T-cell (primary cell): Measurements from ENCODE around the gene ASCC2. TPM values are rescaled to one million over a fixed set of nuclear protein-coding genes. Genes with fewer than 3 reads are reported as not detected.
"Not testable (repeated sequence)": the region's sequence is repeated elsewhere in the genome, so short reads cannot be mapped to it uniquely, and the experiment has no call there.

ENCODE experiments used
- ATAC-seq, 4 experiments: fragments of 200-7000 bp in 3 of 4; fragments of 150-1000 bp in 1 of 4; cut with Tn5 transposase; replicated peaks in 1 of 4; 1 replicate in 3 of 4; 2 replicates in 1 of 4; pipeline ENCODE4 v1.10.0; 2021; ENCODE audit warnings: moderate library complexity in 3 of 4, mild to moderate bottlenecking in 2 of 4, moderate number of reproducible peaks in 1 of 4
- CTCF ChIA-PET, 2 donors: fragments of 300-600 bp; sonication (Branson Sonifier 250); formaldehyde crosslinking; loops; one replicate each; lab custom pipeline; 2022; ENCODE audit warnings: antibody characterized with exemption in 2 of 2; lab: Charles Lee
- POLR2A ChIA-PET, 2 donors: fragments of 300-600 bp; sonication (Branson Sonifier 250); formaldehyde crosslinking; loops; one replicate each; lab custom pipeline; 2022; ENCODE audit warnings: antibody characterized with exemption in 2 of 2; lab: Charles Lee
- DNase-seq, 35 experiments: peaks; one replicate each; pipeline versions ENCODE4 v3.0.0 to v3.0.0-alpha.2; 2013 to 2023
- H3K27ac ChIP-seq: one replicate; pipeline ENCODE4 v1.5.1; 2013; ENCODE audit warnings: low read length
- H3K27me3 ChIP-seq, 2 experiments: replicated peaks in 1 of 2; 1 replicate in 1 of 2; 2 replicates in 1 of 2; pipeline versions ENCODE4 v1.6.1 to v1.7.0; 2013; ENCODE audit warnings: low read length in 1 of 2, mixed read lengths in 1 of 2; ENCODE audit not compliant: control insufficient read depth in 2 of 2, insufficient read depth in 2 of 2; ENCODE audit errors: extremely low read depth in 1 of 2
- H3K36me3 ChIP-seq, 2 donors: 1 replicate in 1 of 2; 2 replicates in 1 of 2; pipeline versions ENCODE4 v1.6.1 to v1.7.0; 2013; ENCODE audit warnings: low read length in 1 of 2; ENCODE audit not compliant: control insufficient read depth in 2 of 2, insufficient read depth in 1 of 2; ENCODE audit errors: extremely low read depth in 1 of 2
- H3K4me1 ChIP-seq, 2 experiments: 1 replicate in 1 of 2; 2 replicates in 1 of 2; pipeline versions ENCODE4 v1.6.1 to v1.7.0; 2013; ENCODE audit warnings: low read length in 2 of 2, mixed read lengths in 1 of 2; ENCODE audit not compliant: insufficient read depth in 2 of 2, control insufficient read depth in 1 of 2; ENCODE audit errors: extremely low read depth in 1 of 2
- H3K4me3 ChIP-seq, 2 donors: 1 replicate in 1 of 2; 2 replicates in 1 of 2; pipeline versions ENCODE4 v1.5.1 to v1.7.0; 2013; ENCODE audit warnings: mild to moderate bottlenecking in 2 of 2, low read length in 1 of 2, moderate library complexity in 1 of 2; ENCODE audit not compliant: control insufficient read depth in 1 of 2; ENCODE audit errors: extremely low read depth in 1 of 2
- H3K9me3 ChIP-seq: 2 replicates; pipeline ENCODE4 v1.7.0; 2013
- H3K27ac Mint-ChIP-seq, 2 donors: one replicate each; pipeline ENCODE4 v1.8.0; 2020 to 2021; ENCODE audit warnings: mild to moderate bottlenecking in 2 of 2, mixed read lengths in 2 of 2
- H3K27me3 Mint-ChIP-seq, 2 donors: one replicate each; pipeline ENCODE4 v1.8.0; 2021 to 2022; ENCODE audit warnings: mixed read lengths in 2 of 2
- H3K36me3 Mint-ChIP-seq: one replicate; pipeline ENCODE4 v1.8.0; 2021; ENCODE audit warnings: mixed read lengths
- H3K4me1 Mint-ChIP-seq, 3 donors: one replicate each; pipeline ENCODE4 v1.8.0; 2020 to 2022; ENCODE audit warnings: mixed read lengths in 3 of 3, mild to moderate bottlenecking in 1 of 3
- H3K4me3 Mint-ChIP-seq, 3 donors: one replicate each; pipeline ENCODE4 v1.8.0; 2020 to 2022; ENCODE audit warnings: mild to moderate bottlenecking in 3 of 3, mixed read lengths in 3 of 3, moderate library complexity in 3 of 3
- H3K9me3 Mint-ChIP-seq, 3 donors: one replicate each; pipeline ENCODE4 v1.8.0; 2020 to 2022; ENCODE audit warnings: mixed read lengths in 3 of 3
- WGBS: methylation state at CpG from one replicate; pipeline ENCODE4 v1.1.5; 2013; ENCODE audit warnings: missing lambda C conversion rate; ENCODE audit not compliant: insufficient coverage; 5-methylcytosine and 5-hydroxymethylcytosine counted together
- total RNA-seq, 35 experiments: library from RNA in 6 of 35; stranded (reverse) in 6 of 35; fragments of 120-200 nt in 1 of 35; gene quantifications; one replicate each; pipeline versions ENCODE4 v1.2.1 to v1.2.4 and lab custom pipeline; 2013 to 2026

ASCC2 gene
- total RNA-seq, 5 donors from 2014 or later (not counting 1 experiment from before 2014, with no cell fraction given), result 80.1 to 94.2 (median 85.7) TPM

DNA sequence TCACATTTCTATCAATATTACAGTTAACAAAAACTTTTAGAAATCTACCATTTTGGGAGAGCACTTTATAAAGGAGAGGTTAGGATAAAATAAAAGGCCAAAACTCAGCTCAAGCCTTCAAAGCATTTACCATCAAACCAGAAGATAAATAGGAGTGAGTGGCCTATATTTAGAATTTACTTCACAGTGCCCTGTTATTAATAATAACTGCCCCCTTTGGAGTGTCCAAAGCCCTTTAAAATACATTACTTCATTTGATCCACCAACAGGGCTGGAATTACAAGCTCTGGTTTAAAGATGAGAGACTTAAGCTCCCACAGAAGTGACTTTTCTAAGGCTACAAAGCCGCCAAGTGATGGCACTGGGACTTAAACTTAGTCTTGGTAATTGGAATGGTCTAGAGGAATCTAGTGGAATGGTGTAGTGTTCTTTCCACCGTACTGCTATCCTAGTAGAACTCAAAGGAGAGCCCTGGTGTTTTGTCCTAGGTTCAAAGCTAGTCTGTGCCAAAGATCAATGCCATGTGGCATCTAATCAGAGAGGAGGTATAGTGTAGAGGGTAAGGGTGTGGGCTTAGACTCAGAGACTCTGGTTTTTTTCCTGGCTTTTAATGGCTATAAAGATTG lies 23.7 kb upstream of the ASCC2 start:
- H3K27ac Mint-ChIP-seq, result no peak overlapping the region
- H3K4me1 ChIP-seq, result no peaks in the 10 kb centered on the region

GRCh38 chr22:29860006-29860766 lies 22.1 kb upstream of the ASCC2 start:
- Histone ChIP-seq H3K27me3 (peaks cover 0 to 2% of the 10 kb centered on the region in 2 experiments), H3K27ac (no peak overlapping the region), H3K4me1 (no peaks in the 10 kb centered on the region), H3K4me3 (no peak overlapping the region), H3K9me3 (no peaks in the 10 kb centered on the region), H3K36me3 (no peaks in the 10 kb centered on the region)
- no CpG with 5 or more reads among the region's 2 CpGs for WGBS
- DNase-seq (no peak), ATAC-seq (no peak)
- ChIA-PET CTCF (no interaction called here), POLR2A (no interaction called here)
- Mint-ChIP-seq H3K27me3 (peaks cover 0 to 1% of the 10 kb centered on the region in 2 donors), H3K27ac (no peak overlapping the region), H3K4me3 (no peak overlapping the region), H3K36me3 (no peaks in the 10 kb centered on the region), H3K4me1 (no peaks in the 10 kb centered on the region), H3K9me3 (no peaks in the 10 kb centered on the region)

More for the DNA sequence above, 23.7 kb upstream of the ASCC2 start:
- ChIA-PET POLR2A (no interaction called here), CTCF (no interaction called here)
- Histone ChIP-seq H3K36me3 (no peaks in the 10 kb centered on the region), H3K27ac (no peak overlapping the region), H3K4me3 (no peak overlapping the region), H3K9me3 (no peaks in the 10 kb centered on the region), H3K27me3 (peaks cover 0 to 3% of the 10 kb centered on the region in 2 experiments)
- H3K36me3 Mint-ChIP-seq, result no peaks in the 10 kb centered on the region
- H3K4me1 Mint-ChIP-seq, result no peaks in the 10 kb centered on the region
- WGBS, result 80% methylated on average over 2 of the region's 2 CpGs
- no peak for DNase-seq
- ATAC-seq, result no peak
- no peak overlapping the region for H3K4me3 Mint-ChIP-seq
- no peaks in the 10 kb centered on the region for H3K27me3 Mint-ChIP-seq
- no peaks in the 10 kb centered on the region for H3K9me3 Mint-ChIP-seq

DNA sequence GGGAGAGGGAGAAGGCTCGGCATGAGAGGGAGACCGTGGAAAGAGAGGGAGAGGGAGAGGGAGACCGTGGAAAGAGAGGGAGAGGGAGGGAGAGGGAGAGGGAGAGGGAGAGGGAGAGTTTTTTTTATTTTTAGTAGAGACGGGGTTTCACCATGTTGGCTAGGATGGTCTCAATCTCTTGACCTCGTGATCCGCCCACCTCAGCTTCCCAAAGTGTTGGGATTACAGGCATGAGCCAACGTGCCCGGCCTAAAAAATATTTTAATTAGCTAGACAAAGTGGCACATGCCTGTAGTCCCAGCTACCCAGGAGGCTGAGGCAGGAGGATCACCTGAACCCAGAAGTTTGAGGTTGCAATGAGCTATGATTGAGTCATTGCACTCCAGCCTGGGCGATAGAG lies 21.0 kb upstream of the ASCC2 start:
- H3K4me3 Mint-ChIP-seq, ATAC-seq, H3K27me3 ChIP-seq, H3K9me3 ChIP-seq, H3K4me1 Mint-ChIP-seq, H3K27me3 Mint-ChIP-seq, H3K36me3 ChIP-seq, H3K36me3 Mint-ChIP-seq, H3K4me1 ChIP-seq, H3K4me3 ChIP-seq, H3K9me3 Mint-ChIP-seq, H3K27ac Mint-ChIP-seq, POLR2A ChIA-PET, H3K27ac ChIP-seq, DNase-seq: not testable (repeated sequence)
- CTCF ChIA-PET, result interaction anchor here in 1 of 2 donors (0.7 kb wide), 1 partner anchor 159 kb away, joined by 3 read pairs; no protein-coding TSS in a partner anchor
- WGBS, result 67% methylated on average over 1 of the region's 9 CpGs

- Mint-ChIP-seq H3K9me3 (no peaks in the 10 kb centered on the region), H3K27me3 (peaks cover 0 to 1% of the 10 kb centered on the region in 2 donors), H3K4me1 (no peaks in the 10 kb centered on the region), H3K36me3 (no peaks in the 10 kb centered on the region), H3K27ac (no peak overlapping the region), H3K4me3 (no peak overlapping the region)
- Histone ChIP-seq H3K9me3 (no peaks in the 10 kb centered on the region), H3K4me3 (no peak overlapping the region), H3K4me1 (no peaks in the 10 kb centered on the region), H3K27ac (no peak overlapping the region), H3K27me3 (peaks cover 0 to 2% of the 10 kb centered on the region in 2 experiments), H3K36me3 (no peaks in the 10 kb centered on the region)
- ChIA-PET POLR2A (no interaction called here), CTCF (no interaction called here)
- ATAC-seq (no peak), DNase-seq (no peak)
- 83% methylated on average over 1 of the region's 3 CpGs for WGBS
These were observed 18.4 kb upstream of the ASCC2 start for GRCh38 chr22:29856496-29856895.

DNA sequence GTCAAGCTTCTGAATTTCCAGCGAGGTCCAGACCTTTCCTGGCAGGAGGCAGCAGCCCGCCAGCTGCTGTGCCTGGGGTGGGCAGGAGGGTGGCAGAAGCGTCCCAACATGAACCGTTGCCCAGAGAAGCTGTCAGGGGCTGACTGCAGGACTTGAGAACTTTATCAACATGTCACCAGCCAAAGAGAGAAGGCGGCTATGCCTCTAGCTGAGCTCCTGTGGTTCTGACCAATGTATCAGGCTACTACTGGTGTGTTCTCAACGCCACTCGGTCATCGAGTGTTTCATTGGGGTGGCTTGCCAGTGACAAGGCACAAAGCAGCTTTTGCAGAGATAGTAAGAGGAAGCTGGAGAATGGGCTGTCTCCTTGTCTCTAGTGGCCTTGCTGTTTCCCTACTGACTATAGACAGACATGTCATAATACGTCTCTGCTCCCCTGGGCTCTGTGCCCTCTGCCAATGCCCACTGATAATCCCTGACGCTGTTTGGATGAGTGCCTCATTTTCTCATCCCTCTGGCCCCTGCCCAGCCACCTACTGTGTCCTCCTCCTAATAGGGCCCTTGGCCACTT lies 17.6 kb upstream of the ASCC2 start:
- no peaks in the 10 kb centered on the region for H3K4me1 ChIP-seq
- peaks cover 0 to 2% of the 10 kb centered on the region in 2 experiments for H3K27me3 ChIP-seq
- CTCF ChIA-PET, result no interaction called here
- H3K4me3 ChIP-seq, result no peak overlapping the region
- Mint-ChIP-seq H3K36me3 (no peaks in the 10 kb centered on the region), H3K4me1 (no peaks in the 10 kb centered on the region), H3K4me3 (no peak overlapping the region), H3K27me3 (peaks cover 0 to 1% of the 10 kb centered on the region in 2 donors), H3K27ac (no peak overlapping the region), H3K9me3 (no peaks in the 10 kb centered on the region)
- no peaks in the 10 kb centered on the region for H3K36me3 ChIP-seq
- WGBS, result 86% methylated on average over 7 of the region's 10 CpGs
- DNase-seq (no peak), ATAC-seq (no peak)
- no peaks in the 10 kb centered on the region for H3K9me3 ChIP-seq
- H3K27ac ChIP-seq, result no peak overlapping the region
- POLR2A ChIA-PET, result no interaction called here

GRCh38 chr22:29854432-29854831 lies 16.4 kb upstream of the ASCC2 start:
- DNase-seq (no peak), ATAC-seq (no peak)
- H3K27ac ChIP-seq, result no peak overlapping the region
- H3K9me3 Mint-ChIP-seq, result no peaks in the 10 kb centered on the region
- H3K27ac Mint-ChIP-seq, result no peak overlapping the region
- H3K4me1 ChIP-seq, result no peaks in the 10 kb centered on the region
- no peaks in the 10 kb centered on the region for H3K9me3 ChIP-seq
- H3K27me3 ChIP-seq, result peaks cover 0 to 2% of the 10 kb centered on the region in 2 experiments
- no peaks in the 10 kb centered on the region for H3K36me3 ChIP-seq
- no peaks in the 10 kb centered on the region for H3K36me3 Mint-ChIP-seq
- H3K27me3 Mint-ChIP-seq, result peaks cover 0 to 1% of the 10 kb centered on the region in 2 donors
- no peak overlapping the region for H3K4me3 ChIP-seq
- WGBS, result 100% methylated on average over 1 of the region's 3 CpGs
- H3K4me1 Mint-ChIP-seq, result no peaks in the 10 kb centered on the region
- no peak overlapping the region for H3K4me3 Mint-ChIP-seq
- ChIA-PET POLR2A (no interaction called here), CTCF (no interaction called here)
